ENCODE measurements around the gene ZBP1.

- TF ChIP-seq POLR2A (IDR thresholded peaks at IDR 0.05), result no peak
- no peak for TF ChIP-seq CTCF (IDR thresholded peaks at IDR 0.05)
Observed at GRCh38 chr20:57573894-57574293, 46.3 kb downstream of the ZBP1 start.

All from testis (tissue), 2 donors.